Measurements from ENCODE around the gene TEKT3.

The TEKT3 gene

DNA sequence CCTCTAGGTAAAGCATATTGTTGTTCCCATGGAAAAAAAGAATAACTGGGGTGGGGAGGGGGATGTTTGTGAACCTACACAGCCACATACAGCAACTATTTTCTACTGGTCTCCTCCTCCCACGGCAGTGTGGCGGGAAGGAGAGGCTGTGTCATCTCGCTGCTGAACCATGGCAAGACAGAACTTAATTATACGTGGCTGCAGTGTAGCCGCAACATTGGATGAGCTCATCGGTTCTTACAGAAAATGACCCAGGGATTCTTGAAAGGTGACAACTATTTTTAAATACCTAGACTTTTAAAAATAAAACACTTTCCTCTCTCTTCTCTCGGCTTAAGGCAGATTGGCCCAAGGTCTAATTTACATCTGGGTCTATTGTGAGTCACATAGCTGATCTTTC is 19.8 kb upstream of the TEKT3 start:
- TF ChIP-seq, protein P1, sequence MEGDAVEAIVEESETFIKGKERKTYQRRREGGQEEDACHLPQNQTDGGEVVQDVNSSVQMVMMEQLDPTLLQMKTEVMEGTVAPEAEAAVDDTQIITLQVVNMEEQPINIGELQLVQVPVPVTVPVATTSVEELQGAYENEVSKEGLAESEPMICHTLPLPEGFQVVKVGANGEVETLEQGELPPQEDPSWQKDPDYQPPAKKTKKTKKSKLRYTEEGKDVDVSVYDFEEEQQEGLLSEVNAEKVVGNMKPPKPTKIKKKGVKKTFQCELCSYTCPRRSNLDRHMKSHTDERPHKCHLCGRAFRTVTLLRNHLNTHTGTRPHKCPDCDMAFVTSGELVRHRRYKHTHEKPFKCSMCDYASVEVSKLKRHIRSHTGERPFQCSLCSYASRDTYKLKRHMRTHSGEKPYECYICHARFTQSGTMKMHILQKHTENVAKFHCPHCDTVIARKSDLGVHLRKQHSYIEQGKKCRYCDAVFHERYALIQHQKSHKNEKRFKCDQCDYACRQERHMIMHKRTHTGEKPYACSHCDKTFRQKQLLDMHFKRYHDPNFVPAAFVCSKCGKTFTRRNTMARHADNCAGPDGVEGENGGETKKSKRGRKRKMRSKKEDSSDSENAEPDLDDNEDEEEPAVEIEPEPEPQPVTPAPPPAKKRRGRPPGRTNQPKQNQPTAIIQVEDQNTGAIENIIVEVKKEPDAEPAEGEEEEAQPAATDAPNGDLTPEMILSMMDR (IDR thresholded peaks at IDR 0.05; ENCODE audit: low read depth, low read length): no peak
- in situ Hi-C loops (cut with HindIII; ENCODE audit: low sequenced_read_pairs): no loop called here
- no peak for DNase-seq (ENCODE audit: low read depth, low spot score)
- no peak overlapping the region for H3K4me3 ChIP-seq (ENCODE audit: low read depth, low read length)

DNA sequence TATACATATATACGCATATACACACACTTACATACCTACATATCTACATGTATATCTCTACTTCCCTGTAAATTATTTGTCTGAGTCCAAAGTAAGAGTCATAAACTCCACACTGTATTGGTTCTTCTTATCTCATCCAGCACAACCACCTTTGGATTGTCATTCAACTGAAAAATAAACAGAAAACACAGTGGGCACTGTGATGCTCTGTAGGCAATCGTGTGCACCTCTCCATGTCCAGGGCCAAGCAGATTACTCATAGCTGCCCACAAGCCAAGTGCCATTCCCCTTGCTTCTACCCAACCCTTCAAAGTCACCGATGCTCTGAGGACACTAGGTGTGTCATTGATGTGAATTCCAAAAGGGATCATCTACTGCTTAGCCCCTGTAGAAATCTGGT is 12.9 kb upstream of the TEKT3 start:
- TF ChIP-seq, protein P1 (IDR thresholded peaks at IDR 0.05; ENCODE audit: low read depth, low read length): no peak
- no peak overlapping the region for H3K4me3 ChIP-seq (ENCODE audit: low read depth, low read length)
- DNase-seq (ENCODE audit: low read depth, low spot score): no peak
- in situ Hi-C loops (cut with HindIII; ENCODE audit: low sequenced_read_pairs): no loop called here

DNA sequence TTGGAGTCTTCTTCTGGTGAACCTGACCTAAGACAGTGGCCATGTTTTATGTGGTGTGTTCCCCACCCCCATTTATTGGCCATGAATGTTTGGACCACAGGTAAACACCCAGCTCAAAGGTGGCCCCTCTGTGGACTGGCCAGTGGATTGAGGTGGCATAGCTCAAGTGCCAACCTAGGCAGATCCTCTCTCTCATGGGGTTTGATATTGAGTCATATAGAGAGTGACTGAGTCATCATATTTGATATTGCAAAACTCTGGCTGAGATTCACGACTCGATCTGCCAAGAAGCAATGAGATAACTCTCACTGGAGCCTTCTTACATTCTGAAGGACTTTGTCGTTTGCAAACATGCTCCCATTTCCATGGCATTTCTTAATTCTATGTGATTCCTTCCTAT is 10.5 kb upstream of the TEKT3 start:
- TF ChIP-seq, protein P1 (IDR thresholded peaks at IDR 0.05; ENCODE audit: low read depth, low read length): no peak
- no peak overlapping the region for H3K4me3 ChIP-seq (ENCODE audit: low read depth, low read length)
- in situ Hi-C loops (cut with HindIII; ENCODE audit: low sequenced_read_pairs): no loop called here
- peak; percentile 37 for DNase-seq (ENCODE audit: low read depth, low spot score)

DNA sequence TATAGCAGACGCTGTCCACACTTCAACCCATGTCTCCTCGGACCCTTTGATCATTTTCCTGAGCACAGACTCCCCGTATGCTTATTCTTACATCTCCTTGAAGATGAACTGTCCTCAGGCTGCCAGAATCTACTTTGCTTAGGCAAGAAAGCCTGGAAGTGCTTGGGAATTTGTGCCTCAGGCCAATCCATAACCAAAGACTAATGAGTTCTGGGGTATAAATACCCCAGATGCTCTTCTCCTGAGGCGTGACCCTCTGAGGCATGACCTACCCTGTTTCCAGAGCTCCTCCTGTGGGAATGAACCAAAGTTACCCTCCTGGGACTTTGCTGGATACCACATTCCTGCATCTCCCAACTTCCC is 10.1 kb upstream of the TEKT3 start:
- in situ Hi-C loops (cut with HindIII; ENCODE audit: low sequenced_read_pairs): no loop called here
- H3K4me3 ChIP-seq (ENCODE audit: low read depth, low read length): no peak overlapping the region
- DNase-seq (ENCODE audit: low read depth, low spot score): no peak
- TF ChIP-seq, protein P1 (IDR thresholded peaks at IDR 0.05; ENCODE audit: low read depth, low read length): no peak

DNA sequence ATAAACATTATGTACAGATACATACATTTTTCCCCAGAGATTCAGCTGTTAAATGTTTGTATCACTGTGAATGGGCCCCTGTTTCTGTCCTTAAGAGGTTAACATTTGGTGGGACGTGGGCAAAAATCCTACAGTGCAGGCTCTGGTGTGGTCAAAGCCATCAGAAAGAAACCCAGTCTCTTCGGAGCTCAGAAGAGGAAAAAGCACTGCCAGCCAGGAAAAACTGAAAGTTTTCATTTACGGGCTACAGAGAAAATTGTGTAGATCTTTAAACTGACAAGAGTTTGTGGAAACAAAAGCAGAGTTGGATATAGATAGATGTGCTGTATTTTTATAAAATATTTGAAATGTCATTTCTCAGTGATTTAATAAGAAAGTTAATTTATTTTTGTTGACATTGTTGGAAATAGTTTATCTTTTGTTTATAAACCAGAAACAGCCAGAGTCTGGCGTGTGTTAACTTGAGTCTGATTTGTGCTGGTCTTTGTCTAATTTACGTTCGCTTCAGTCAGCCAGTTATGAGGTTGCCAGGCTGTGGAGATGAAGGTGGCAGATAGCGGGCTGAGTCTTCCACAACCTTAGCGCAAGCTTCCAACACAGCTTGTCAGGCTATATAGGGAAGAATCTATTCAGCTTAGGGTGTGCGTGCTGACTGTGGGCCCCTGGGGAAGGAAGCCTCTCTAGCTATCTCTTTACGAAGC is 9.5 kb upstream of the TEKT3 start:
- no peak overlapping the region for H3K4me3 ChIP-seq (ENCODE audit: low read depth, low read length)
- in situ Hi-C loops (cut with HindIII; ENCODE audit: low sequenced_read_pairs): no loop called here
- DNase-seq (ENCODE audit: low read depth, low spot score): no peak
- TF ChIP-seq, protein P1 (IDR thresholded peaks at IDR 0.05; ENCODE audit: low read depth, low read length): no peak

DNA sequence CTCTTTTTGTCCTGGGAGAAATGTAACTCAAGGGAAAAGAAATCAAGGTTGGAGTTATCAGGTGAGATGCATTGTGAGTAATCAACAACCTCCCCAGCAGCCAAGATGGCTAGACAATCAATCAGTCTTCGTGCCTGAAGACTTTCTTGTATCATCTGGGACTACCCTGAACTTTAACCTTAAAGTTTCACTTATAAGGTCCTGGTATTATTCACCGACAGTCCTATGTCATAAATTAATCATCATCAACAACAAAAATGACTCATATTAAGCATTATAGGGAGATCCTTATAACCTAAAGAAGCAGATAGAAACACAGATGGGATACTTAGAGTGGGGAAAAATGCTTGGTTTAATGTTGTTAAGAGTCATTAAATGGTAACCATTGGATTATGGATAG is 7.7 kb upstream of the TEKT3 start:
- no peak overlapping the region for H3K4me3 ChIP-seq (ENCODE audit: low read depth, low read length)
- in situ Hi-C loops (cut with HindIII; ENCODE audit: low sequenced_read_pairs): no loop called here
- TF ChIP-seq, protein P1 (IDR thresholded peaks at IDR 0.05; ENCODE audit: low read depth, low read length): no peak
- DNase-seq (ENCODE audit: low read depth, low spot score): no peak
